HepG2 (cell line): ENCODE measurements around the gene ATPAF2. TPM values are rescaled to one million over a fixed set of nuclear protein-coding genes. Genes with fewer than 3 reads are reported as not detected.

Source experiments
- AKAP8 ChIP-seq: sonication (generic); formaldehyde crosslinking; IDR thresholded peaks from 2 replicates; pipeline ENCODE4 v1.5.1; 2020; ENCODE audit warnings: mild to moderate bottlenecking, missing genetic modification reagents
- CENPBD1 ChIP-seq: sonication (generic); formaldehyde crosslinking; IDR thresholded peaks from 2 replicates; pipeline ENCODE4 v1.8.0; 2022; ENCODE audit warnings: missing genetic modification reagents, low read depth, mild to moderate bottlenecking, borderline replicate concordance
- ELF3 ChIP-seq: IDR thresholded peaks from 2 replicates; pipeline ENCODE4 v1.6.1; 2016; ENCODE audit warnings: missing genetic modification reagents, missing compliant biosample characterization
- FOXA1 ChIP-seq, 2 experiments: fragments of 450-650 bp in 1 of 2; sonication (generic) in 1 of 2; formaldehyde crosslinking in 1 of 2; IDR thresholded peaks; 2 replicates each; pipeline versions ENCODE4 v1.4.0 to v1.6.1; 2016 to 2020; ENCODE audit warnings: missing genetic modification reagents in 1 of 2
- HCFC1 ChIP-seq: fragments of 150-350 bp; IDR thresholded peaks from 2 replicates; pipeline ENCODE4 v1.6.1; 2014; ENCODE audit warnings: low read depth, low read length
- HDAC1 ChIP-seq: sonication (generic); formaldehyde crosslinking; IDR thresholded peaks from 2 replicates; pipeline ENCODE4 v1.5.1; 2020; ENCODE audit warnings: mild to moderate bottlenecking, missing genetic modification reagents
- HINFP ChIP-seq: sonication (generic); formaldehyde crosslinking; IDR thresholded peaks from 2 replicates; pipeline ENCODE4 v1.4.0; 2020; ENCODE audit warnings: low read depth, mild to moderate bottlenecking, missing genetic modification reagents
- IKZF5 ChIP-seq: IDR thresholded peaks from 2 replicates; pipeline ENCODE4 v1.6.1; 2018; ENCODE audit warnings: missing genetic modification reagents, mild to moderate bottlenecking, missing compliant biosample characterization
- MIER3 ChIP-seq: IDR thresholded peaks from 2 replicates; pipeline ENCODE4 v1.6.1; 2016; ENCODE audit warnings: missing compliant biosample characterization, borderline replicate concordance
- NFYC ChIP-seq: IDR thresholded peaks from 2 replicates; pipeline ENCODE4 v1.6.1; 2016; ENCODE audit warnings: missing genetic modification reagents, missing compliant biosample characterization
- NR2C2 ChIP-seq: sonication (generic); formaldehyde crosslinking; IDR thresholded peaks from 2 replicates; pipeline ENCODE4 v1.4.0; 2020; ENCODE audit warnings: missing genetic modification reagents, mild to moderate bottlenecking, moderate library complexity, borderline replicate concordance
- PRDM10 ChIP-seq: sonication (generic); formaldehyde crosslinking; IDR thresholded peaks from 2 replicates; pipeline ENCODE4 v1.4.0; 2020; ENCODE audit warnings: low read depth, missing genetic modification reagents
- SKI ChIP-seq: fragments of 450-650 bp; IDR thresholded peaks from one replicate; pipeline ENCODE4 v1.6.1; 2018; ENCODE audit warnings: mild to moderate bottlenecking; ENCODE audit not compliant: partially characterized antibody
- SRSF1 ChIP-seq: fragments of 200-400 bp; formaldehyde crosslinking; optimal IDR thresholded peaks from 2 replicates; pipeline ENCODE3; 2017; ENCODE audit warnings: mild to moderate bottlenecking, low read depth, low read length, moderate library complexity
- UBTF ChIP-seq: sonication (generic); formaldehyde crosslinking; IDR thresholded peaks from 2 replicates; pipeline ENCODE4 v1.4.0; 2020; ENCODE audit warnings: mild to moderate bottlenecking, missing genetic modification reagents
- ZBTB44 ChIP-seq: sonication (generic); formaldehyde crosslinking; IDR thresholded peaks from 2 replicates; pipeline ENCODE4 v1.4.0; 2020; ENCODE audit warnings: missing genetic modification reagents
- ZMYM4 ChIP-seq: sonication (generic); formaldehyde crosslinking; IDR thresholded peaks from 2 replicates; pipeline ENCODE4 v1.8.1; 2023; ENCODE audit warnings: mild to moderate bottlenecking, missing genetic modification reagents
- ZNF143 ChIP-seq: sonication (generic); formaldehyde crosslinking; IDR thresholded peaks from 2 replicates; pipeline ENCODE4 v1.4.0; 2020; ENCODE audit warnings: missing genetic modification reagents
- ZNF468 ChIP-seq: sonication (generic); formaldehyde crosslinking; IDR thresholded peaks from 2 replicates; pipeline ENCODE4 v1.8.0; 2022; ENCODE audit warnings: mild to moderate bottlenecking, moderate library complexity, missing genetic modification reagents
- polyA plus RNA-seq, 8 experiments: library from polyadenylated mRNA; depleted of rRNA in 3 of 8; stranded (reverse) in 7 of 8; unstranded in 1 of 8; fragments of >200 nt; fragmentation: Illumina TruSeq in 4 of 8; extraction: Trizol in 4 of 8; gene quantifications; 2 replicates each; pipeline versions ENCODE4 v1.2.1 to v1.2.3, GENCODE V29; 2011 to 2016; ENCODE audit warnings: low read depth in 4 of 8, missing spikeins in 1 of 8, mixed read lengths in 1 of 8; ENCODE audit not compliant: insufficient read depth in 1 of 8
- total RNA-seq, 5 experiments: library from RNA; depleted of rRNA; stranded (reverse); fragments of >200 nt; fragmentation: Illumina TruSeq; extraction: Trizol; gene quantifications; 2 replicates each; pipeline ENCODE4 v1.2.3, GENCODE V29; 2016; ENCODE audit warnings: low read depth in 1 of 5

ATPAF2 gene
- total and polyA plus RNA-seq, 2 of the 13 experiments (the other 11 are each of a cell fraction or from before 2014, with no cell fraction given): 15.0 to 16.5 TPM

GRCh38 chr17:18033442-18034099 is 5.4 kb downstream of the ATPAF2 start (continued):
- no peak for TF ChIP-seq ZBTB44
- TF ChIP-seq MIER3: no peak
- TF ChIP-seq CENPBD1: no peak
- TF ChIP-seq NR2C2 (CRISPR knock-in tag): peak; percentile 38; the same call in 1 of the 2 replicates
- no peak for TF ChIP-seq PRDM10 (CRISPR knock-in tag)
- TF ChIP-seq SRSF1: no peak
- TF ChIP-seq ZNF468 (CRISPR knock-in tag): no peak
- TF ChIP-seq ELF3 (CRISPR knock-in tag): peak; percentile 97
- no peak for TF ChIP-seq HDAC1 (CRISPR knock-in tag)
- no peak for TF ChIP-seq IKZF5 (CRISPR knock-in tag)
- no peak for TF ChIP-seq FOXA1 (IDR thresholded peaks at IDR 0.05)
- no peak for TF ChIP-seq FOXA1 (CRISPR knock-in tag; IDR thresholded peaks at IDR 0.05)
- no peak for TF ChIP-seq AKAP8 (CRISPR knock-in tag)
- TF ChIP-seq SKI: no peak
- 0 out of 2 replicates have a peak, but pooled peaks have one; percentile 56 for TF ChIP-seq HINFP (CRISPR knock-in tag)
- TF ChIP-seq HCFC1: peak; percentile 73
- TF ChIP-seq ZNF143 (CRISPR knock-in tag): peak; percentile 92
- no peak for TF ChIP-seq ZMYM4 (CRISPR knock-in tag)
- no peak for TF ChIP-seq UBTF
- TF ChIP-seq NFYC (CRISPR knock-in tag): no peak
